ENCODE results near the gene GABRP.

- TF ChIP-seq REST (tag by site-specific recombination; IDR thresholded peaks at IDR 0.05) (no peak), GLIS2 (tag by site-specific recombination; IDR thresholded peaks at IDR 0.05) (no peak), CTCF (tag by site-specific recombination; IDR thresholded peaks at IDR 0.05) (no peak), ZNF423 (tag by site-specific recombination; IDR thresholded peaks at IDR 0.05) (no peak), ZBTB8A (tag by site-specific recombination; IDR thresholded peaks at IDR 0.05) (no peak), ZNF510 (tag by site-specific recombination; IDR thresholded peaks at IDR 0.05; ENCODE audit: insufficient replicate concordance) (no peak), ZNF610 (tag by site-specific recombination; IDR thresholded peaks at IDR 0.05; ENCODE audit: borderline replicate concordance) (no peak), ZNF274 (IDR thresholded peaks at IDR 0.05; ENCODE audit: low read length) (no peak), ZNF274 (tag by site-specific recombination; IDR thresholded peaks at IDR 0.05; ENCODE audit: borderline replicate concordance) (no peak), YY2 (tag by site-specific recombination; IDR thresholded peaks at IDR 0.05) (no peak), ZSCAN5A (tag by site-specific recombination; IDR thresholded peaks at IDR 0.05) (no peak), GLI4 (tag by site-specific recombination; IDR thresholded peaks at IDR 0.05) (no peak), ZNF26 (tag by site-specific recombination; IDR thresholded peaks at IDR 0.05) (no peak), KLF10 (tag by site-specific recombination; IDR thresholded peaks at IDR 0.05) (no peak)
- TF ChIP-seq, protein P1, sequence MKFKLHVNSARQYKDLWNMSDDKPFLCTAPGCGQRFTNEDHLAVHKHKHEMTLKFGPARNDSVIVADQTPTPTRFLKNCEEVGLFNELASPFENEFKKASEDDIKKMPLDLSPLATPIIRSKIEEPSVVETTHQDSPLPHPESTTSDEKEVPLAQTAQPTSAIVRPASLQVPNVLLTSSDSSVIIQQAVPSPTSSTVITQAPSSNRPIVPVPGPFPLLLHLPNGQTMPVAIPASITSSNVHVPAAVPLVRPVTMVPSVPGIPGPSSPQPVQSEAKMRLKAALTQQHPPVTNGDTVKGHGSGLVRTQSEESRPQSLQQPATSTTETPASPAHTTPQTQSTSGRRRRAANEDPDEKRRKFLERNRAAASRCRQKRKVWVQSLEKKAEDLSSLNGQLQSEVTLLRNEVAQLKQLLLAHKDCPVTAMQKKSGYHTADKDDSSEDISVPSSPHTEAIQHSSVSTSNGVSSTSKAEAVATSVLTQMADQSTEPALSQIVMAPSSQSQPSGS (tag by site-specific recombination; IDR thresholded peaks at IDR 0.05; ENCODE audit: low read depth), result no peak
Observed at GRCh38 chr5:170788626-170789304, 5.2 kb downstream of the GABRP start.

Measured in HEK293 (cell line).